ENCODE results near the gene STK25.

Gene STK25

DNA sequence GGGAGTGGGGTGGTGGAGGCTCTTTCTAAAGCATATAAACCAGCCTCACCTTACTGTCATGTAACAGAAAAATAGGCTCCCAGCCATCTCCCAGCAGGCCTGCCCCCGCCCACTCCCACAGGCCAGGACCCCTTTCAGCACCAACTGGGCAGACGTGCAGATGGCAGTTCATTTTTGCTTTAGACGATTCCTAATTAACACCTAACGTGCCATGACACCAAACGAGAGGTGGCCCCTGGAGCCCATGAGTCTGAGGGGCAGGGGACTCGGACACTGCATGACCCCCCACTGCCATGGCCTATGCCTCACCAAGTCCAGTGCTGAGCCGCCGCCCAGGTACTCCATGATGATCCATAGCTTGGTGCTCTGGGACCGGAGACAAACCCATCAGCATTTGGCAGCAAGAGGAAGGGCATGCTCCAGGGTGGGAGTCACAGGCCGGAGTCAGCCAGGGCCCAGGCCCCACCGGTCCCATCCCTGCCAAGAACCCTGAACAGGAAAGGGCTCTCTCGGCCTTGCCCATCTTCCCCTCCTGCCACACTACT lies 7.9 kb downstream of the STK25 start:
- Histone ChIP-seq H3K4me1 (ENCODE audit: control insufficient read depth in 1 of 2, insufficient read depth in 2 of 2, low read length in 2 of 2) (peaks cover 8 to 14% of the 10 kb centered on the region in 2 donors), H3K36me3 (ENCODE audit: control insufficient read depth in 1 of 2, insufficient read depth in 2 of 2, low read length in 2 of 2) (peaks cover 5 to 63% of the 10 kb centered on the region in 2 donors)

DNA sequence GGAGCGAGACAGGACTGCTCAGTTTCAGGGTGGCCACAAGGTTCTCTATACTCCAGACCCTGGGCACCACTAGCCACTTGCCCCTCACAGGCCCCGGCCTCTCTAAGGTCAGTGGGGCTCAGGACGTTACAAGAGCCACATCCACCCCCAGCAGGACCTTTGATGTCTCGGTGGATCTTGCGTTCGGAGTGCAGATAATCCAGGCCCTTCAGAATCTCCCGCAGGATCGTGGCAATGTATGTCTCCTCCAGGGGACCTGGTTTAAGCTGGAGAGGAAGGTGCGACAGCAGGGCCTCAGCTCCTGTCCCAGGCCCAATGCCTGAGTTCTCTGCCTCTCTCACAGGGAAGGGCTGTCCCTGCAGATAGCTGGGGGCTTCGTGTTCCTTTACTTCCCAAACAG lies 8.4 kb downstream of the STK25 start:
- no peak overlapping the region for H3K27ac ChIP-seq (ENCODE audit: low read depth, low read length)
- H3K4me3 ChIP-seq (ENCODE audit: low read depth in 1 of 2, low read length in 2 of 2), result no peak overlapping the region
- H3K27me3 ChIP-seq (ENCODE audit: control insufficient read depth in 1 of 2, insufficient read depth in 2 of 2, low read length in 2 of 2), result no peaks in the 10 kb centered on the region
- no peak overlapping the region for H3K9ac ChIP-seq (ENCODE audit: low read depth in 1 of 2, low read length in 2 of 2)
- peaks cover 13 to 19% of the 10 kb centered on the region in 2 donors for H3K4me1 ChIP-seq (ENCODE audit: control insufficient read depth in 1 of 2, insufficient read depth in 2 of 2, low read length in 2 of 2)
- no peaks in the 10 kb centered on the region for H3K9me3 ChIP-seq (ENCODE audit: control insufficient read depth in 1 of 2, low read length in 2 of 2)
- H3K36me3 ChIP-seq (ENCODE audit: control insufficient read depth in 1 of 2, insufficient read depth in 2 of 2, low read length in 2 of 2), result peaks cover 9 to 68% of the 10 kb centered on the region in 2 donors

More for the DNA sequence above, 7.9 kb downstream of the STK25 start:
- H3K9me3 ChIP-seq (ENCODE audit: control insufficient read depth in 1 of 2, low read length in 2 of 2), result no peaks in the 10 kb centered on the region
- no peaks in the 10 kb centered on the region for H3K27me3 ChIP-seq (ENCODE audit: control insufficient read depth in 1 of 2, insufficient read depth in 2 of 2, low read length in 2 of 2)
- H3K4me3 ChIP-seq (ENCODE audit: low read depth in 1 of 2, low read length in 2 of 2), result no peak overlapping the region
- no peak overlapping the region for H3K9ac ChIP-seq (ENCODE audit: low read depth in 1 of 2, low read length in 2 of 2)
- no peak overlapping the region for H3K27ac ChIP-seq (ENCODE audit: low read depth, low read length)

DNA sequence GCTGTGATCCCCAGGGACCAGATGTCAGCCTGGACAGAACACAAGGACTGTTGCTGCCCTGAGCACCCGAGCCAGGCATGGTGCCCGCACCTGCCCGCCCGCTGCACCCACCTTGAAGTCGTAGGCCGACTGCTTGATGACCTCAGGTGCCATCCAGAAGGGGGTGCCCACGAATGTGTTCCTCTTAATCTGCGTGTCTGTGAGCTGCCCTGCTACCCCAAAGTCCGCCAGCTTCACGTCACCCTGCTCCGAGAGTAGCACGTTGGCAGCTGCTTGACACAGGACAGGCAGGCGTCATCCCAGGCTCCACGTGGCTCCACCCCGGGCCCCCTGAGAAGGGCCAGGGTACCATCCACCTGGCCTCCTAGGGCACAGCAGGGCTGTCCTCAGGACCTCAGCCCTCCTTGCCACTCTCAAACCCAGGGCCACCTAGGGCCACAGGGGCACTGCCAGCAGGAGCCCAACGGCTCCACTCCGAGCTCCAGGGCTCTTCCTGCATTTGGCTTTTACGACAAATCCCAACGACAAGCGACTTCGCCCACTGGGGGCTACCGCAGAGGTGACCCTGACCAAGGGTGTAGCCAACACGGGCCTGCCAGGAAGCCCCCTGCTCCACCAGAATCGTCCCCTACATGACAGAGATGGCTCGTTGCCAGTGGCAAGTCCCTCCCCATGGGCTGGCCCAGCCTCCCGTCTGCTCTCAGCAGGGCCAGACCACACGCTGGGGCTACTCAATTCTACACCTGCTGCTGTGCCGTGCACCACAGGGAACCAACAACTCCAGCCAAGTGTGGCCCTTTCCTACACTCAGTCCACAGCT lies 9.0 kb downstream of the STK25 start:
- H3K4me1 ChIP-seq (ENCODE audit: control insufficient read depth in 1 of 2, insufficient read depth in 2 of 2, low read length in 2 of 2), result peaks cover 19 to 25% of the 10 kb centered on the region in 2 donors
- no peaks in the 10 kb centered on the region for H3K27me3 ChIP-seq (ENCODE audit: control insufficient read depth in 1 of 2, insufficient read depth in 2 of 2, low read length in 2 of 2)
- no peak overlapping the region for H3K27ac ChIP-seq (ENCODE audit: low read depth, low read length)
- no peak overlapping the region for H3K9ac ChIP-seq (ENCODE audit: low read depth in 1 of 2, low read length in 2 of 2)
- H3K9me3 ChIP-seq (ENCODE audit: control insufficient read depth in 1 of 2, low read length in 2 of 2), result no peaks in the 10 kb centered on the region
- H3K36me3 ChIP-seq (ENCODE audit: control insufficient read depth in 1 of 2, insufficient read depth in 2 of 2, low read length in 2 of 2), result peaks cover 14 to 67% of the 10 kb centered on the region in 2 donors
- no peak overlapping the region for H3K4me3 ChIP-seq (ENCODE audit: low read depth in 1 of 2, low read length in 2 of 2)

DNA sequence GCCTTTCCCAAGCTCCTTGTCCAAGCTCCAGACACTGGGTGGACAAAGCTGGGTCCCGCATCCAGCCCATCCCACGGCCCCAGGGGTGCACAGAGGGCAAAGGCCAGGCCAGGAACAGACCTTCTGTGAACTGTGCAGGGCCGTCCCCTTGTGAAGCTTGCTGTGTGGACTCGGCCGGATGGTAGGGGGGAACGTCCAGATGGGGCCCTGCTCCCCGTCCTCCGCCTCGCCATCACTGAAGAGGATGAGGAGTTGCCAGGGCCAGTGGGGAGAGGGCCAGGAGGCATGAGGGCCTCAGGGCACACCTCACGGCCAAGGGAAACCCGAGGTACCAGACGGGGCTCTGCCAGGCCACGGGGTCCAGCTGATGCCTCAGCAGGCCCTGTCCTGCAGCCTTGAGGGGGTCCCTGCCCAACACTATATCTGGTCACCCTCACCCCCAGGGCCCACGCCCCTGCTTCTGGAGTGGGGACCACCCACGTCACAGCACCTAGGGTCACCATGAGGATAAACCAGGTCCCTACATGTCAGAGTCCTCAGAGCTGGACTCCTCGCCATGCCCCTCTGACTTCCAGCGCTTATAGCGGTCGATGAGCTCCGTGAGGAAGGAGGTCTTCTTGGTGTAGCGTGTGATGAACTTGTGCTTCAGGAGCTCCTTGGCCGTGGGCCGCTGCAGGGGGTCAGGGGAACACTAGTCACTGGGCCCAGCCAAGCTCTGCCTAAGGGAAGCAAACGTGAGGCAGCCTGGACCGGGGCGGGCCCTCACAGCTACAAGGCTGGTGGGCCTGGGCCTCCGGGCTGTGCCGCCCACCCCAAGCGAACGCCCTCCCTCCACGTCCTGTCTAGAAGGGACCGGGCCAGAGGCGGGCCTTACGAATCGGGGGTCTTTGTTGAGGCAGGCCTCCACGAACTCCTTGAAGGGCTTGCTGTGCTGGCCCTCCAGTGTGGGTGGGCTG lies 10.0 kb downstream of the STK25 start:
- Histone ChIP-seq H3K9me3 (ENCODE audit: control insufficient read depth in 1 of 2, low read length in 2 of 2) (no peaks in the 10 kb centered on the region), H3K27me3 (ENCODE audit: control insufficient read depth in 1 of 2, insufficient read depth in 2 of 2, low read length in 2 of 2) (no peaks in the 10 kb centered on the region), H3K9ac (ENCODE audit: low read depth in 1 of 2, low read length in 2 of 2) (no peak overlapping the region), H3K27ac (ENCODE audit: low read depth, low read length) (no peak overlapping the region), H3K4me3 (ENCODE audit: low read depth in 1 of 2, low read length in 2 of 2) (no peak overlapping the region), H3K36me3 (ENCODE audit: control insufficient read depth in 1 of 2, insufficient read depth in 2 of 2, low read length in 2 of 2) (peaks cover 14 to 70% of the 10 kb centered on the region in 2 donors), H3K4me1 (ENCODE audit: control insufficient read depth in 1 of 2, insufficient read depth in 2 of 2, low read length in 2 of 2) (peaks cover 25 to 31% of the 10 kb centered on the region in 2 donors)

DNA sequence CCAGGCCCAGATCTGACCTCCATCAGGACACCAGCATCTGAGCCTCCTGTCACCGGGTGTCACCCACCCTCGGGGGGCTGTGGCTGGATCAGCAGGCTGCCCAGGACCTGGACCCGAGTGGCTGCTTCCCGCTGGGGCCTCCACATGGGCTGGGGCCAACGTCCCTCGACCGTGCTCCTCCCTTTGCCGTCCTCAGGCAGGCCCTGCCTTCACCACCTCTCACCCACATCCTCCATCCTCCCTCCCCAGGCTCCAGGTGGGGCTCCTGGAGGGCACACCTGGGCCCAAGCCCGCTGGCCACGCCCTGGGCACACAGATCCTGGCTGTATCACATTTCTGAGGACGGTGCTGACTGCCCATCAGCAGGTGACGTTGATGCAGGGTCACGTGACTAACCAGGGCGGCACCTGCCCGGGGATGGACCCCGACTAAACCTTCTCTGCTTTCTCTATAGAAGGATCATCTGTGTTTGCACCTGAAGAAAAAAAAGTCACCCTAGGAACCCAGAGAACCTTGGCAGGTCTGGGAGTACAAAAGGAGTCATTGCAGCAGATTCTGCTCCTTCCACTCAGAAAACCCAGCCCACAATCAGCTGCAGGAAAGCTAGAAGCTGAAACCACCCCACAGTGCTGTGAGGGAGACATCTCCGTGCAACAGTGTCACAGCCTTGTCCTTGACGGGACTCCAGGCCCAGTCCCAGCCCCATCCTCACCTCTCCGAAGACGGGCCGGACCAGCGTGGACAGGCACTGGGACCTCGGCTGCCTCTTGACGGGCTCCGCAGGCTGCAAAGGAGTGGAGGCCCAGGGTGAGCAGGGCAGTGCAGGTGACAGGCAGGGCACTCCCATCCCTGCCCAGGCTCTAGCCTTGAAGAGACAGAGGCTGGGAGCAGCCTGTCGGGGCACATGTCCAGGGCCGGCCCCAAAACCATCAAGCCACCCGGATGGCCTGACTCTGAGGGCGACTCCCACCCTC lies 11.2 kb downstream of the STK25 start:
- H3K9ac ChIP-seq (ENCODE audit: low read depth in 1 of 2, low read length in 2 of 2), result no peak overlapping the region
- peaks cover 25 to 31% of the 10 kb centered on the region in 2 donors for H3K4me1 ChIP-seq (ENCODE audit: control insufficient read depth in 1 of 2, insufficient read depth in 2 of 2, low read length in 2 of 2)
- peaks cover 14 to 82% of the 10 kb centered on the region in 2 donors for H3K36me3 ChIP-seq (ENCODE audit: control insufficient read depth in 1 of 2, insufficient read depth in 2 of 2, low read length in 2 of 2)
- H3K27ac ChIP-seq (ENCODE audit: low read depth, low read length), result peak overlapping the region; percentile 56
- H3K9me3 ChIP-seq (ENCODE audit: control insufficient read depth in 1 of 2, low read length in 2 of 2), result no peaks in the 10 kb centered on the region
- H3K27me3 ChIP-seq (ENCODE audit: control insufficient read depth in 1 of 2, insufficient read depth in 2 of 2, low read length in 2 of 2), result no peaks in the 10 kb centered on the region
- H3K4me3 ChIP-seq (ENCODE audit: low read depth in 1 of 2, low read length in 2 of 2), result no peak overlapping the region

DNA sequence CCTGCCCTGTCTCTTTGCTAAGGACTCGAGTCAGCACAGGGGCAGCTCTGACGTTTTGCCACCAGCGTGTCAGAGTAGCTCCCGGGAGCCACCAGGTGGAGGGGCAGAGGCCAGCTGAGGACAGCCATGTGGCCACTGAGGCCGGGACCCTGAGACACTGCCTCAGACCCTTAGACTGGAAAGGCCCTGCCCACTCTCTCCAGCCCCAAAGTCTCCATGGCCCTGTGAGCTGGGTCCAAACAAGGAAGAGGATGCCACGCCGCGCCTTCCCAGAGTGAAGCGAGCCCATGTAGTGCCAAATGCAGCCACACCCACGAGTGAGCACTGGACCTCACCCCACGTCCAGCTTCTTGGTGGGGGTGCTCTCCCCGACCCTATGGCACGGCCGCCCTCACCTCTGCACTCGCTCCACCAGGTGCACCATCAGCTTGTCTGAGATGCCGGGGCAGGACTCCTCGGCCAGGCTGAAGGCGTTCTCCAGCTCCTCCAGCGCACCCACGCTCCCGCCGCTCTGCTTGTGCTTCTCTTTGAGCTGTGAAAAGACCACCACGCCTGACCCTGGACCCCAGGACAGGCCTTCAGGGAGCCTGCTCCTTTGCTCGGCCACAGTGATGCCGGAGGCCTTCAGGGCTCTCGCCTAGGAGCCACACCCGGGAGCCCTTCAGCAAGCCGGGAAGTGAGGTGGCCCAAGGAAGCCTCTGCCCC lies 12.2 kb downstream of the STK25 start:
- peaks cover 25 to 31% of the 10 kb centered on the region in 2 donors for H3K4me1 ChIP-seq (ENCODE audit: control insufficient read depth in 1 of 2, insufficient read depth in 2 of 2, low read length in 2 of 2)
- no peak overlapping the region for H3K4me3 ChIP-seq (ENCODE audit: low read depth in 1 of 2, low read length in 2 of 2)
- no peaks in the 10 kb centered on the region for H3K27me3 ChIP-seq (ENCODE audit: control insufficient read depth in 1 of 2, insufficient read depth in 2 of 2, low read length in 2 of 2)
- H3K27ac ChIP-seq (ENCODE audit: low read depth, low read length), result no peak overlapping the region
- H3K36me3 ChIP-seq (ENCODE audit: control insufficient read depth in 1 of 2, insufficient read depth in 2 of 2, low read length in 2 of 2), result peaks cover 14 to 79% of the 10 kb centered on the region in 2 donors
- H3K9ac ChIP-seq (ENCODE audit: low read depth in 1 of 2, low read length in 2 of 2), result no peak overlapping the region
- H3K9me3 ChIP-seq (ENCODE audit: control insufficient read depth in 1 of 2, low read length in 2 of 2), result no peaks in the 10 kb centered on the region

DNA sequence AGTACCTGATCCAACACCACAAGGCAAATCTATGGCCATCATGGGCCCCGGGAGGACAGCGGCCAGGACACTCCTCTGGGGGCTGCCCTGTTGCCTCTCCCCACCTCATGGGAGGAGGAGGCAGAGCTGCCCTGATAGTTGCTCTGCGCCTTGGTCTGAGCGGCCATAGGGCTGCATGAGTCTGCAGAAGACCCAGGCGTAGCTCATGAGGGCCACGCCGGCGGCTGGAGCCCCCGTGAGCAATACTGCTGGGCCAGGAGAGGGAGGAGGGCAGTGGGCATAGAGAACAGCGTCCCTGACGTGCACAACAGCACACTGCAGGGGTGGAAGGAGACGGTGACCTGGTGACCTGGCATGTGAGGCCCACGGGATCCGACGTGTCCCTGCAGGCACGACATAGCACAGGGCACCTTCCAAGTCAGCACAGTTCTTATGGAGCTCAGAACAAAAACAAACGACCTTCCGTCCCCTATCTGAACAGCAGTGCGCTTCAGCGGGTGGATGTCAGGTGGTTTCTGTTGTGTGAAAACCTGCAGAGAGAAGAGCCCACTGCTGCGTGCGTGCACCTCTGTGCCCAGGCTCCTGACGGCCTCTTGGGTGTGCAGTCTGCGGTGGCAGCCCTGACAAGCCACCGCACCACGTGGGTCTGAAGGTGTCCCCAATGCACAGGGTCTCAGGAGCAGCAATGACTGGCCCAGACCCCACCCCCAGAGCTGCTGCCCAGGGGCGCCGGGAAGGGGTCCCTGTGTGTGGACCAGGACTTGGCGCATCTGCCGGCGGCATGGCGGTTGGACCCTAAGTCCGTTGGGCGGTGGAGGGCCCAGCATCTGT lies 13.0 kb downstream of the STK25 start:
- no peaks in the 10 kb centered on the region for H3K9me3 ChIP-seq (ENCODE audit: control insufficient read depth in 1 of 2, low read length in 2 of 2)
- peaks cover 31 to 37% of the 10 kb centered on the region in 2 donors for H3K4me1 ChIP-seq (ENCODE audit: control insufficient read depth in 1 of 2, insufficient read depth in 2 of 2, low read length in 2 of 2)
- no peaks in the 10 kb centered on the region for H3K27me3 ChIP-seq (ENCODE audit: control insufficient read depth in 1 of 2, insufficient read depth in 2 of 2, low read length in 2 of 2)
- H3K9ac ChIP-seq (ENCODE audit: low read depth in 1 of 2, low read length in 2 of 2), result peak overlapping the region in 1 of 2 donors; percentile 30
- no peak overlapping the region for H3K4me3 ChIP-seq (ENCODE audit: low read depth in 1 of 2, low read length in 2 of 2)
- H3K27ac ChIP-seq (ENCODE audit: low read depth, low read length), result no peak overlapping the region
- H3K36me3 ChIP-seq (ENCODE audit: control insufficient read depth in 1 of 2, insufficient read depth in 2 of 2, low read length in 2 of 2), result peaks cover 13 to 78% of the 10 kb centered on the region in 2 donors

DNA sequence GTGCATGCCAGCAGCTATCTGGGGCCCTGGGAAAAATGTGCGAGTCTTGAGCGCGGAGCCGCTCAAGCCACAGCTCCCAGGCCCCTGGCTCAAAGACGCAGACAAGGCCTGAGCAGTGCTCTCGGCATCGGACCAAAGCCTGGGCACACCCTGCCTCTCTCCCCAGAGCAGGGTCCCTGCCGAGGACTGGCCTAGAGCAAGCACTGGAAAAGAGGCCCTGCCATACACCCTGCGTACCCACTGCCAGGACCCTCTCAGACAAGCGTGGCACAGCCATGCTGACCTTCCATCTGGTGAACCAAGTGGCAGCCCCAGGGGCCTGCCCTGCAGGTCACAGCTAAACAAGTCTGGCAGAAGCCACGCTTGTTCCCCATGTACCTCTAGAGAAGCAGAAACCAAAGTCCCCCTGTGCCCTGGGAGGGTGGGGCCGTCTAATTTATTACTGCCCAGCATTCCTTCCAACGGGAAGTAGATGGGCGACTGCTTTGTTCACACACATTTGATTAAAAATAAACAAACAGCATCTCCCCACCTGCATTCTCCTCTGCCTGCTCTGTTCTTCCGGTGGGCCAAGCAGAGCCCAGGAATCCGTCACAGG lies 14.0 kb downstream of the STK25 start:
- Histone ChIP-seq H3K9ac (ENCODE audit: low read depth in 1 of 2, low read length in 2 of 2) (peak overlapping the region; percentile 12 to 30), H3K4me1 (ENCODE audit: control insufficient read depth in 1 of 2, insufficient read depth in 2 of 2, low read length in 2 of 2) (peaks cover 41 to 47% of the 10 kb centered on the region in 2 donors), H3K9me3 (ENCODE audit: control insufficient read depth in 1 of 2, low read length in 2 of 2) (no peaks in the 10 kb centered on the region), H3K27ac (ENCODE audit: low read depth, low read length) (peak overlapping the region; percentile 55), H3K27me3 (ENCODE audit: control insufficient read depth in 1 of 2, insufficient read depth in 2 of 2, low read length in 2 of 2) (no peaks in the 10 kb centered on the region), H3K36me3 (ENCODE audit: control insufficient read depth in 1 of 2, insufficient read depth in 2 of 2, low read length in 2 of 2) (peaks cover 10 to 68% of the 10 kb centered on the region in 2 donors), H3K4me3 (ENCODE audit: low read depth in 1 of 2, low read length in 2 of 2) (no peak overlapping the region)

Measured in duodenal mucosa (tissue), 2 donors.